GM19455 (cell line): Measurements from ENCODE around the gene SUPT16H.
"Not testable (repeated sequence)": the region's sequence is repeated elsewhere in the genome, so short reads cannot be mapped to it uniquely, and the experiment has no call there.

Source experiments
- ATAC-seq: cut with Tn5 transposase; IDR thresholded peaks from one replicate; pipeline ENCODE4 v1.9.1; 2021; ENCODE audit not compliant: unreplicated experiment

The SUPT16H gene

DNA sequence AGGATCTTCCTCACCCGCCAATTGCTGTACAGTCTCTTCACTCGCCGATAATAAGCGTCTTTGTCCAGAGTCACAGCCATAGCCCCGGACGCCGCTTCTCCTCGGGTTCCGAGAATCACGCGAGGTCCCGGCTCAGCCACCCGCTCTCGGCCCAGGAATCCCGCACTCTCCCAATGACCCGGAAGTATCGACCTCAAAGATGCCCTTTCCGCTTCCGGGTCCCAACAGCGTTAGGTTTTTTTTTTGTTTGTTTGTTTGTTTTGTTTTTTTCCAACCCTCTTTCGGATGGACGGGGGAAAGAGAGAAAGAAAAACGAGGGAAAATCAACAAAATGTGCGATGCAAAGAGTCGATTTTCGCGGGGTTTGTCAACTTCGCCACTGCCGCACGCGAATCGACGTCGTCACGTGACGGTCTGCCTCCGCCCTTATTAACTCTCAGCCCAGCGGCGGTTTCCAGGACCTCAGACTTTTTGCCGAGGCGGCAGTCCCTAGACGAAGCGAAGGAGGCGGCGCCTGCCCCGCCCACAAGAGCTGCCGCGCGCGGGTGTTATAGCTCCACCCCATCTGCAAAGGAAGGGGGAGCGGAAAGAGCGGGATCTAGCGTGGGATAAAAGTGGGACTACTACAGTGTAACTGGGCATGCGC is at the start of gene SUPT16H:
SUPT16H (minus strand) TSS at position 172 of the 646 bp plus-strand sequence; CDS start at position 80, 92 bp downstream.
- peak; percentile 93 for ATAC-seq

- no peak for ATAC-seq
These were observed 47.3 kb upstream of the SUPT16H start for GRCh38 chr14:21431126-21431525.

GRCh38 chr14:21428930-21429329 is 45.1 kb upstream of the SUPT16H start:
- no peak for ATAC-seq

DNA sequence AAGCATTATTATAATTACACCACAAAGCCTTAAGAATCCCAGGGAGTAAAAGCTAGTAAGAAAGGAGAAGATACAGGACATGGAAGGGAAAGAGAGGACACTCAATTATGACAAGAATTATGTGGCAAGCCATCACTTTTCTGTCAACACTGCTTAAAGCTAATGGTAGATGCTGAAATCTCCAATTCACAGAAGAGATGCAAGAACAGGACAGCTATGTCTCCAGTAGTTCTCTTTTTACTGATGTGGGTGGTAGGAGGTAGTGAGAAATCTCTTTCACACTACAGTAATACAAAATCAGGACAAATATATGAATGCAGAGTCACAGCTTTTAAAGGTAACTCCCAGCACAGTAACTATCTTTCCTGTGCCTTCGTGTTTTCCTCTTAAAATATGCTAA is 42.9 kb upstream of the SUPT16H start:
- ATAC-seq, result no peak

- ATAC-seq, result no peak
These were observed 35.7 kb upstream of the SUPT16H start for GRCh38 chr14:21419528-21419927.

GRCh38 chr14:21415329-21415728 is 31.5 kb upstream of the SUPT16H start:
- no peak for ATAC-seq

GRCh38 chr14:21414137-21414631 is 30.4 kb upstream of the SUPT16H start:
- ATAC-seq, result no peak

DNA sequence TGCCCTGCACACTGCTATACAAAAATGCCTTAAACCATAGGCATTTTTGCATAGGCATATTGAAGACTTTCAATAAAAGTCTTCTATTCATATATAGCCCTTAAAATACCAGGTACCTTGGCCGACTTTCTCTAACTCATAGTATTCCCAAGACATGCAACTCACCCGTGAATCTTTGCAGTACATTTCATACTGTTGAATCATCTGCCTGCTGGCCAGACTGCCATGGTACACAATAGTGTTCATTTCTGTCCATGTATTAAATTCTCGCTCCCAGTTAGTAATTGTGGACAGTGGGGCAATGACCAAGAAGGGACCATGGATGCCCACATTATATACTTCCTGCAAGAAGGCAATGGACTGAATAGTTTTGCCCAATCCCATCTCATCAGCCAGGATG is 24.3 kb upstream of the SUPT16H start:
- ATAC-seq, result no peak

- no peak for ATAC-seq
These were observed 22.4 kb upstream of the SUPT16H start for GRCh38 chr14:21406213-21406612.

DNA sequence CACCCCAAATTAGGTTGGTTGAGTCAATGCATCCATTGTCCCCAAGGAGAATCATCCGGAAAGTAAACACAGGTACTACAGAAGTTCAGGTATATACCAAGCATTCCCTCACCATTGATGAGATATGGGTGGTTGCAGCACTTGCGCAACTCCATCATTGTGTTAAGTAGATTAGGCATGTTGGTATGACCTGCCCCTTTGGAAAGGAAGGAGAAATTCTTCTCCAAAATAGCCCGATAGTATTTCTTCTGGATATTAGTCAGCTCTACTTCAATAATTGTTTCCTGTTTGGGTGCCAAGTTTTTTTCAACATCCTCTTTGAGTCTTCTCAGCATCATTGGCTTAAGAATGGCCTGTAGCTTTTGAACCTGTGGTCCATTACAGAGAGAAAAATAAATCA is 21.3 kb upstream of the SUPT16H start:
- no peak for ATAC-seq

GRCh38 chr14:21399311-21399870 is 15.6 kb upstream of the SUPT16H start:
- ATAC-seq, result no peak

DNA sequence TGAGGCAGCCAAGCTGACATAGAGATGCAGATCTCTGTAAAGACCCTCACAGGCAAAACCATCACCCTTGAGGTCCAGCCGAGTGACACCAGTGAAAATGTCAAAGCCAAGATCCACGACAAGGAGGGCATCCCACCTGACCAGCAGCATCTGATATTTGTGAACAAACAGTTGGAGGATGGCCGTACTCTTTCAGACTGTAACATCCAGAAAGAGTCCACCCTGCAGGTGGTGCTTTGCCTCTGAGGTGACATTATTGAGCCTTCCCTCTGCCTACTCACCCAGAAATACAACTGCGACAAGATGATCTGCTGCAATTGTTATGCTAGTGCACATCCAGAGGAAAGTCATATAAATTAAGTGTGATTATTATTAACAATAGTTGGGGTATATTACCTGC is 15.1 kb upstream of the SUPT16H start:
- ATAC-seq, result no peak

DNA sequence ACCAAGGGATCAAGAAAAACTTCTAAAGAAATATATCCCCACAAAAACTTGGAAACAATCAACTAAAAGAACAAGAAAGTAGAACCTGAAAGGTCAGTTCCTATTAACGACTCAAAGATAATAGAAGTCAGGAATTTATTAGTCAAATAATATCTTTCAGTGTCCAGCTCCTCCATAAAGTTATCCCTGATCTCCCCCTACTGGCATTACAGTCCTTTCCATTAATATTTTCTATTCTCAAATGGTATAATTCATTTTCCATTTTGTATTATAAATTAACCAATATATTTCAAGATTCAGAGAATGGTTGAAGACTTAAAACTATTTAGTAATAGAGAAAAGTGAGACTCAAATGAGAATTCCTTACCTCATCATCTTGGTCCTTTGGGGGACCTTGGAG is 11.6 kb upstream of the SUPT16H start:
- no peak for ATAC-seq

DNA sequence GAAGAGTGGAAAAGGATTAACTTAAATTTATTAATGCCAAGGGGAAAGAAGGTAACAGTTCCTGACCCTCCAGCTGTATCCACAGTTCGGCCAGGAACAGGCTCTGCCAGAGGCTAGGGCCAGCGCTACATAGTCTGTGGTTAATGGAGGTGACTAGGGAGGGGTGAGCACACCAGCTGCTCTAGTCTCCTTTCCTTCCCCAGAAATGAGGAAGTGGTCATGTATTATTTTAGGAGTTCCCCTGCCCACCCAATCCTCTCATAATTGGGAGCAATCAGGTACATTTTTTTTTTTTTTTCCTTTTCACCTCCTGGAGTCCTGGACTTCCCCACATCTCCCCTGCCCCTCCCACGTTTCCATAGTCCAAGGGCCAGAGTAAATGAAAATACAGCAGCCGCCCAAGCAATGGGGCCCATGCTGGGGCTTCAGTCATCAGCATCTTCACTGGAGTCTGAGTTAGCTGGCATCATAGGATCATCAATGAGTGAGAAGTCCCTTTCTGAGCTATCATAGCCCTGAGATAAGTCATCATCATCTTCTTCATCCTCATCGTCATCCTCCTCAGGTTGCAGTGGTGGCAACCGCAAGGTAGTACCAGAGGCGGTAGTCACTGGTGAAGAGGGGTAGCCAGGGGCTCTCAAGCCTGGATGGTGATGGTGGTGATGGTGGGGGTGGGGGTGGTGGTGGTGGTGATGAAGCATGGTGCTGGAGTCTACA is 1.5 kb upstream of the SUPT16H start:
- no peak for ATAC-seq

DNA sequence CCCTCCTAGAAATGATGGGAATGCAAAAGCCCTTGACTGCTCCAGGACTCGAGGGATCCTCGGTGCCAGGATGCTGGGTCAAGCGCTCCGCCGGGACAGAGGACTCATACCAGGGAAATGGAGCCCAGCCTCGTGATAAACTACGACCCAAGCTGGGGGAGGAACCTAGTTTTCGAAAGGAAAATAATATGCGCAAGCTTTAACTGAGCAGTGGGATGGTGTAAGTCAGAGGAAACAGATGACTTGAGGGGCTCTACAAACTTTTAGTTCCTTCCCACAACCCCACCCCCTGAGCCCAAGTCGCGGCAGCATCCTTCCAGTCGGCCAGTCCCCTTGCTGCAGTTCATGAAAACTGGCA is 654 bp upstream of the SUPT16H start:
- peak; percentile 26 for ATAC-seq

DNA sequence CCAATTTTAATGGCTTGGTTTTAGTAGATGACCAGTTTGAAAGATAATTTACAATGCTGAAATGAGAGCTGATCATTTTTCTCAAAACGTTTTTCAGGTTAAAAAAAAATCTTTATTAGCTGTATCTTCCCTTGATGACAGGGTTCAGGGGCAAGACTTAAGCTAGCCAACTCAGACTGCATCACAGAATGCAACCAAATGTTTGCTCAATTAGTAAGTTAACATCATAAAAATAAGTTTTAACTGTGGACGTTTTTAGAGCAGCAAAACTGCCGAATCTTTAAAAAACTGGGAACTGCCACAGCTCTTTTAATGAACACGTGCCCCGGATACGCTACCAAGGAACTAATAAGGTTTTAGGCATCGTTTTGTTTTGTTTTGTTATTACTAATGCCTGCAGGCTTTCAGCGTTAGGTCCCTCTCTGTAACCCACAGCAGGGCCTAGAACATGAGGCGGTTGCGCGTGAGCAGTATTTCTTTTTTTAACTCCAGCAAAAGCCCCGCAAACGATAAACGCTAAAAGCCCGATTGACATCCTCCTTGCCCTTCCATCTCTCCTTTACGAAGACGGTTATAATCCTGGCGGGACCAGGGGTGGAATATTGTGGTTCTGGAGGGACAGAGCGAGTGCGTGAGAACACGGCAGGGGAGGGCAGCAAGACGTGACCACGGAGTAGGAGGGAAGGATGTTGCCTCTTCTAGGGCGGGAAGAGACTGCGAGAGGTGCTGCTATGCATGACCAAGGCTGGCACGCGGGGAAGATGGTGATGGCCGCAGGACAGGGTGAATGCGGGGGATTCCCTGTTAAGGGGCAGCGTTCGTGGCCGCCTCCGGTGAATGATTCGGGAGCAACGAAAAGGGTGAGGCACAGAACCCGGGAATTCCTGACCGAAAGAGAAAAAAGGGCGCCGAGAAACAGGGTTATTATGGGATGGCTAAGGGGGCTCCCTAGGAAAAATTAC is 652 bp downstream of the SUPT16H start:
- ATAC-seq, result no peak

DNA sequence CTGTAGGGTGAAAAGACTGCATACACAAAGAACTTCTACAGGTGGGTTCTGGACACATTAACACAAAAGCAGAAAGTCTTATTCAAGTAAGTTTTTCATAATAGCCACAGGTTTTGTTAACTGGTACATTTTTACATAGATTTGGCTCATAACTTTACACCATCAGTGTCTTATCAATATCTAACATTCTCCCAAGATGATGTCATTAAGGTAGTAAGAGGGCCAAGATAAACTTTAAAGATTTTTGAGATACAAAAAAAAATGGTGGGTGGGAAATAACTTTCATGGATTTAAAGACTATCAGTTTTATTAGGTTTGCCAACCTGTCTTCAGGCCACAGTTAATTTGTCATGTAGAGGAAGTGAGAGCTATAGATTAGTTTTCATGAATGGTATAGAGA is 1.7 kb downstream of the SUPT16H start:
- ATAC-seq, result no peak

DNA sequence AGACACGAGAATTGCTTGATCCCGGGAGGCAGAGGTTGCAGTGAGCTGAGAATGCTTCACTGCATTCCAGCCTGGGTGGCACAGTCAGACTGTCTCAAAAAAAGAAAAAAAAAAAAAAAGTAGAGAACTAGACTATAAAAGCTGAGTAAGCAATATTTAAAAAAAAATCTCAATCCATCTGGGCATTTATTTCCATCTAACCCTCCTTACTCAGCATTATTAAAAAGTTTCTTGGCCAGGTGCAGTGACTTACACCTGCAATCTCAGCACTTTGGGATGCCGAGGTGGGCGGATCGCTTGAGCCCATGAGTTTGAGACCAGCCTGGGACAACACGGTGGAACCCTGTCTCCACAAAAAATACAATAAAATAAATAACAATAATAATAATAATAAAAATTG is 4.5 kb downstream of the SUPT16H start:
- no peak for ATAC-seq

DNA sequence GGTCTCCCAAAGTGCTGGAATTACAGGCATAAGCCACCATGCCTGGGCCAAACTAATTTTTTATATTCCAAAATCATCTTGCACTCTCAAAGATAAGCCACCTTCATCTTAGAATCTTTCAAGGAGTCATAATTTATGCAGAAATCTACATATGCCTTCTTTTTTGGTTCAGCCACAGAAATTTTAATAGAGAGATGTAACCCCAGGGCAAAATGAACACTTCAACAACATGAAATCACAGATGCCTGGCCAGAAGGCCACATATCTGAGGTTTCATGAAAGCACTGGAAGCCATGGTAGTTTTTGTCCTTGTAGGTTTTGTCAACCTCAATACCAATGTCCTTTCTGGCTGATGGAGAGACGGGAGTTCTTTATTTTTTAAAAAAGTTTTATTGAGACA is 9.8 kb downstream of the SUPT16H start:
- no peak for ATAC-seq

GRCh38 chr14:21372814-21373213 is 11.0 kb downstream of the SUPT16H start:
- not testable (repeated sequence) for ATAC-seq
